Mesothelial cell of epicardium (in vitro differentiated cells): ENCODE data around the gene RBM20. TPM values are rescaled to one million over a fixed set of nuclear protein-coding genes. Genes with fewer than 3 reads are reported as not detected.

Experiments
- DNase-seq, 2 experiments: peaks; one replicate each; pipeline ENCODE4 v3.0.0; 2021; ENCODE audit warnings: low spot score in 2 of 2; ENCODE audit not compliant: unreplicated experiment in 2 of 2
- H3K27ac Mint-ChIP-seq: 2 replicates; pipeline ENCODE4 v1.8.0; 2021; ENCODE audit warnings: mixed read lengths
- H3K27me3 Mint-ChIP-seq: 2 replicates; pipeline ENCODE4 v1.8.0; 2021; ENCODE audit warnings: low read depth, mixed read lengths
- H3K36me3 Mint-ChIP-seq: 2 replicates; pipeline ENCODE4 v1.8.0; 2021; ENCODE audit warnings: mixed read lengths
- H3K4me1 Mint-ChIP-seq: 2 replicates; pipeline ENCODE4 v1.8.0; 2021; ENCODE audit warnings: mixed read lengths
- H3K4me3 Mint-ChIP-seq: 2 replicates; pipeline ENCODE4 v1.8.0; 2021; ENCODE audit warnings: mild to moderate bottlenecking, moderate library complexity, mixed read lengths
- H3K9me3 Mint-ChIP-seq: 2 replicates; pipeline ENCODE4 v1.8.0; 2021; ENCODE audit warnings: mixed read lengths
- CTCF ChIP-seq: fragments of 200-600 bp; sonication (generic); IDR thresholded peaks from one replicate; pipeline ENCODE4 v1.5.0; 2021; ENCODE audit warnings: antibody characterized with exemption; ENCODE audit not compliant: unreplicated experiment
- total RNA-seq: library from RNA; stranded (reverse); gene quantifications from 3 replicates; pipeline ENCODE4 v1.2.1, GENCODE V29; 2021

The RBM20 gene
- total RNA-seq, 1 donor from 2014 or later = 23.3 TPM

- Mint-ChIP-seq H3K27ac (peak overlapping the region; percentile 2), H3K9me3 (no peaks in the 10 kb centered on the region), H3K4me3 (no peak overlapping the region), H3K36me3 (peaks cover 1% of the 10 kb centered on the region), H3K27me3 (no peaks in the 10 kb centered on the region), H3K4me1 (peaks cover 14% of the 10 kb centered on the region)
- TF ChIP-seq CTCF = no peak
- no peak for DNase-seq
Observed at GRCh38 chr10:110708776-110709443, 64.8 kb downstream of the RBM20 start.

GRCh38 chr10:110709444-110709828 lies 65.3 kb downstream of the RBM20 start:
- no peaks in the 10 kb centered on the region for H3K9me3 Mint-ChIP-seq
- no peak for TF ChIP-seq CTCF
- H3K27ac Mint-ChIP-seq = no peak overlapping the region
- peaks cover 1% of the 10 kb centered on the region for H3K36me3 Mint-ChIP-seq
- no peaks in the 10 kb centered on the region for H3K27me3 Mint-ChIP-seq
- H3K4me3 Mint-ChIP-seq = no peak overlapping the region
- no peak for DNase-seq
- H3K4me1 Mint-ChIP-seq = peaks cover 14% of the 10 kb centered on the region

GRCh38 chr10:110709964-110710587 lies 65.9 kb downstream of the RBM20 start:
- Mint-ChIP-seq H3K4me1 (peaks cover 14% of the 10 kb centered on the region), H3K27ac (no peak overlapping the region), H3K9me3 (no peaks in the 10 kb centered on the region), H3K4me3 (no peak overlapping the region), H3K27me3 (no peaks in the 10 kb centered on the region), H3K36me3 (peaks cover 1% of the 10 kb centered on the region)
- DNase-seq = no peak
- no peak for TF ChIP-seq CTCF

- Mint-ChIP-seq H3K27me3 (no peaks in the 10 kb centered on the region), H3K9me3 (no peaks in the 10 kb centered on the region), H3K4me1 (peaks cover 14% of the 10 kb centered on the region), H3K27ac (no peak overlapping the region), H3K4me3 (no peak overlapping the region), H3K36me3 (peaks cover 1% of the 10 kb centered on the region)
- DNase-seq = no peak
- no peak for TF ChIP-seq CTCF
Observed at GRCh38 chr10:110710621-110711020, 66.5 kb downstream of the RBM20 start.

- Mint-ChIP-seq H3K27me3 (no peaks in the 10 kb centered on the region), H3K4me1 (peaks cover 10% of the 10 kb centered on the region), H3K9me3 (no peaks in the 10 kb centered on the region), H3K36me3 (peaks cover 1% of the 10 kb centered on the region), H3K27ac (no peak overlapping the region), H3K4me3 (no peak overlapping the region)
- no peak for TF ChIP-seq CTCF
- no peak for DNase-seq
Observed at GRCh38 chr10:110711382-110711781, 67.2 kb downstream of the RBM20 start.
